ENCODE measurements around the gene BTN3A1.

GRCh38 chr6:26415036-26415614, 13.1 kb downstream of the BTN3A1 start:
- TF ChIP-seq POLR2A (IDR thresholded peaks at IDR 0.05) (no peak), POLR2AphosphoS5 (IDR thresholded peaks at IDR 0.05) (no peak)
- TF ChIP-seq, protein P1, sequence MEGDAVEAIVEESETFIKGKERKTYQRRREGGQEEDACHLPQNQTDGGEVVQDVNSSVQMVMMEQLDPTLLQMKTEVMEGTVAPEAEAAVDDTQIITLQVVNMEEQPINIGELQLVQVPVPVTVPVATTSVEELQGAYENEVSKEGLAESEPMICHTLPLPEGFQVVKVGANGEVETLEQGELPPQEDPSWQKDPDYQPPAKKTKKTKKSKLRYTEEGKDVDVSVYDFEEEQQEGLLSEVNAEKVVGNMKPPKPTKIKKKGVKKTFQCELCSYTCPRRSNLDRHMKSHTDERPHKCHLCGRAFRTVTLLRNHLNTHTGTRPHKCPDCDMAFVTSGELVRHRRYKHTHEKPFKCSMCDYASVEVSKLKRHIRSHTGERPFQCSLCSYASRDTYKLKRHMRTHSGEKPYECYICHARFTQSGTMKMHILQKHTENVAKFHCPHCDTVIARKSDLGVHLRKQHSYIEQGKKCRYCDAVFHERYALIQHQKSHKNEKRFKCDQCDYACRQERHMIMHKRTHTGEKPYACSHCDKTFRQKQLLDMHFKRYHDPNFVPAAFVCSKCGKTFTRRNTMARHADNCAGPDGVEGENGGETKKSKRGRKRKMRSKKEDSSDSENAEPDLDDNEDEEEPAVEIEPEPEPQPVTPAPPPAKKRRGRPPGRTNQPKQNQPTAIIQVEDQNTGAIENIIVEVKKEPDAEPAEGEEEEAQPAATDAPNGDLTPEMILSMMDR (IDR thresholded peaks at IDR 0.05): no peak

All from stomach (tissue), 4 donors.